Measurements from ENCODE around the gene SFMBT2. TPM values are rescaled to one million over a fixed set of nuclear protein-coding genes. Genes with fewer than 3 reads are reported as not detected.

Gene SFMBT2
- total RNA-seq, 4 donors from 2014 or later = 1.2 to 5.5 (median 3.2) TPM

GRCh38 chr10:7410301-7410861 lies 453 bp downstream of the SFMBT2 start:
- H3K4me3 ChIP-seq = peak overlapping the region; percentile 77
- H3K4me1 ChIP-seq = peaks cover 53% of the 10 kb centered on the region
- H3K36me3 ChIP-seq = no peaks in the 10 kb centered on the region
- H3K9me3 ChIP-seq = no peaks in the 10 kb centered on the region
- peak overlapping the region; percentile 61 for H3K27ac ChIP-seq
- TF ChIP-seq POLR2AphosphoS5 (IDR thresholded peaks at IDR 0.05) (no peak), POLR2A (IDR thresholded peaks at IDR 0.05) (no peak), CTCF (IDR thresholded peaks at IDR 0.05) (no peak), EP300 (IDR thresholded peaks at IDR 0.05) (no peak)
- DNase-seq (ENCODE audit: low spot score in 2 of 2) = no peak
- H3K27me3 ChIP-seq = peaks cover 65% of the 10 kb centered on the region
- WGBS = under 1% methylated on average over 43 of the region's 43 CpGs

DNA sequence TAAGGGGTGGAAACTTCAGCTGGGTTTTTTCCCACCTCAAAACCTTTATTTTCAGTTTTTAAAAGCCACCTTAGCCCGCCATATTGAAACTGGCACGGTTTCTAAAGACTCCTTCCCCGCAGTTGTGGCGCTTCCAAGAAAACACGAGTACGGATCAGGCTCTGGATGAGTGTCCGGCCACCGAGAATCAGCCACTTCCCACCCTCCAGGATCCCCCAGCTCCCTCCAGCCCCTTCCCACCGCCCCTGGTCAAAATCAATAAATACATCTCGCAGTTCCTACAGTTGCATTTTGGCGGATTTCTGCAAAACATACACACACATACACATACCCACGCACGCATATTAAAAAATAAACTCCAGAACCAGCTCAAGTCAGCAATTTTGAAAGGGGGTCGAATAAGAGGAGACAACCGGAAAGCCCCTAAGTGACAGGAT lies 1.1 kb downstream of the SFMBT2 start:
- H3K27ac ChIP-seq = no peak overlapping the region
- peaks cover 53% of the 10 kb centered on the region for H3K4me1 ChIP-seq
- H3K4me3 ChIP-seq = peak overlapping the region; percentile 77
- no peaks in the 10 kb centered on the region for H3K9me3 ChIP-seq
- H3K27me3 ChIP-seq = peaks cover 65% of the 10 kb centered on the region
- DNase-seq (ENCODE audit: low spot score in 2 of 2) = no peak
- no peak for TF ChIP-seq CTCF (IDR thresholded peaks at IDR 0.05)
- no peak for TF ChIP-seq POLR2AphosphoS5 (IDR thresholded peaks at IDR 0.05)
- TF ChIP-seq POLR2A (IDR thresholded peaks at IDR 0.05) = no peak
- no peak for TF ChIP-seq EP300 (IDR thresholded peaks at IDR 0.05)
- H3K36me3 ChIP-seq = no peaks in the 10 kb centered on the region
- WGBS = under 1% methylated on average over 15 of the region's 15 CpGs

- H3K4me1 ChIP-seq = peaks cover 53% of the 10 kb centered on the region
- no peaks in the 10 kb centered on the region for H3K9me3 ChIP-seq
- peak overlapping the region; percentile 77 for H3K4me3 ChIP-seq
- H3K36me3 ChIP-seq = no peaks in the 10 kb centered on the region
- no peak overlapping the region for H3K27ac ChIP-seq
- WGBS = under 1% methylated on average over 34 of the region's 38 CpGs
- peak in 1 of 2 donors; percentile 80 for DNase-seq (ENCODE audit: low spot score in 2 of 2)
- no peak for TF ChIP-seq CTCF (IDR thresholded peaks at IDR 0.05)
- no peak for TF ChIP-seq POLR2A (IDR thresholded peaks at IDR 0.05)
- no peak for TF ChIP-seq POLR2AphosphoS5 (IDR thresholded peaks at IDR 0.05)
- no peak for TF ChIP-seq EP300 (IDR thresholded peaks at IDR 0.05)
- peaks cover 65% of the 10 kb centered on the region for H3K27me3 ChIP-seq
Observed at GRCh38 chr10:7409045-7409731, 1.6 kb downstream of the SFMBT2 start.

- WGBS = under 1% methylated on average over 53 of the region's 65 CpGs
- TF ChIP-seq CTCF (IDR thresholded peaks at IDR 0.05) (peak in 1 of 2 donors; percentile 37), POLR2A (IDR thresholded peaks at IDR 0.05) (no peak)
- Histone ChIP-seq H3K4me3 (peak overlapping the region; percentile 77), H3K4me1 (peaks cover 53% of the 10 kb centered on the region), H3K36me3 (no peaks in the 10 kb centered on the region), H3K27me3 (peaks cover 62% of the 10 kb centered on the region), H3K9me3 (no peaks in the 10 kb centered on the region), H3K27ac (peak overlapping the region; percentile 23)
- peak in 1 of 2 donors; percentile 80 for DNase-seq (ENCODE audit: low spot score in 2 of 2)
Observed at GRCh38 chr10:7408291-7409044, 2.4 kb downstream of the SFMBT2 start.

Measured in suprapubic skin (tissue), 4 donors.